HL-60 (cell line): ENCODE results near the gene DDI2.

ENCODE experiments used
- CTCF ChIP-seq: IDR thresholded peaks from one replicate; pipeline ENCODE4 v1.5.1; 2011; ENCODE audit warnings: low read length, control low read depth, inconsistent platforms; ENCODE audit not compliant: insufficient read depth
- POLR2AphosphoS5 ChIP-seq: IDR thresholded peaks from 2 replicates; pipeline ENCODE4 v1.6.1; 2012; ENCODE audit warnings: low read depth
- REST ChIP-seq: IDR thresholded peaks from 2 replicates; pipeline ENCODE4 v1.6.1; 2012; ENCODE audit warnings: low read depth; ENCODE audit not compliant: insufficient replicate concordance
- SPI1 ChIP-seq: IDR thresholded peaks from 2 replicates; pipeline ENCODE4 v1.6.1; 2012; ENCODE audit warnings: low read depth, mild to moderate bottlenecking, borderline replicate concordance

GRCh38 chr1:15712168-15712567, 94.9 kb downstream of the DDI2 start:
- TF ChIP-seq POLR2AphosphoS5 (no peak), CTCF (no peak), SPI1 (no peak), REST (no peak)
